Measurements from ENCODE around the gene JDP2.

JDP2 gene

GRCh38 chr14:75445236-75445635 is 17.4 kb downstream of the JDP2 start:
- H3K4me3 ChIP-seq (IDR thresholded peaks at IDR 0.05; ENCODE audit: insufficient read depth, low read depth, low read length): no peak overlapping the region
- no peaks in the 10 kb centered on the region for H3K36me3 ChIP-seq (ENCODE audit: insufficient read depth)
- no peaks in the 10 kb centered on the region for H3K79me2 ChIP-seq (ENCODE audit: insufficient read depth, low read depth)
- H3K4me2 ChIP-seq: no peak overlapping the region
- H3K4me1 ChIP-seq (ENCODE audit: low read depth, poor library complexity, severe bottlenecking): no peaks in the 10 kb centered on the region
- H3K27me3 ChIP-seq (ENCODE audit: insufficient read depth, low read depth): no peaks in the 10 kb centered on the region
- H4K20me1 ChIP-seq (ENCODE audit: insufficient read depth): no peaks in the 10 kb centered on the region
- no peak for TF ChIP-seq CTCF (conservative IDR thresholded peaks at IDR 0.05; ENCODE audit: low read depth, low read length)
- H2AFZ ChIP-seq (ENCODE audit: low read depth): no peak overlapping the region
- H3K9ac ChIP-seq: no peak overlapping the region
- no peak overlapping the region for H3K27ac ChIP-seq

- Histone ChIP-seq H3K27me3 (ENCODE audit: insufficient read depth, low read depth) (no peaks in the 10 kb centered on the region), H3K4me3 (IDR thresholded peaks at IDR 0.05; ENCODE audit: insufficient read depth, low read depth, low read length) (no peak overlapping the region), H3K36me3 (ENCODE audit: insufficient read depth) (no peaks in the 10 kb centered on the region), H3K9ac (no peak overlapping the region), H2AFZ (ENCODE audit: low read depth) (no peak overlapping the region), H4K20me1 (ENCODE audit: insufficient read depth) (no peaks in the 10 kb centered on the region), H3K27ac (no peak overlapping the region), H3K79me2 (ENCODE audit: insufficient read depth, low read depth) (no peaks in the 10 kb centered on the region), H3K4me2 (no peak overlapping the region), H3K4me1 (ENCODE audit: low read depth, poor library complexity, severe bottlenecking) (no peaks in the 10 kb centered on the region)
- no peak for TF ChIP-seq CTCF (conservative IDR thresholded peaks at IDR 0.05; ENCODE audit: low read depth, low read length)
These were observed 18.1 kb downstream of the JDP2 start for GRCh38 chr14:75445963-75446362.

- no peak overlapping the region for H3K4me3 ChIP-seq (IDR thresholded peaks at IDR 0.05; ENCODE audit: insufficient read depth, low read depth, low read length)
- H3K4me2 ChIP-seq: no peak overlapping the region
- no peak for TF ChIP-seq CTCF (conservative IDR thresholded peaks at IDR 0.05; ENCODE audit: low read depth, low read length)
- H3K4me1 ChIP-seq (ENCODE audit: low read depth, poor library complexity, severe bottlenecking): no peaks in the 10 kb centered on the region
- H3K36me3 ChIP-seq (ENCODE audit: insufficient read depth): no peaks in the 10 kb centered on the region
- no peaks in the 10 kb centered on the region for H3K27me3 ChIP-seq (ENCODE audit: insufficient read depth, low read depth)
- no peaks in the 10 kb centered on the region for H4K20me1 ChIP-seq (ENCODE audit: insufficient read depth)
- no peaks in the 10 kb centered on the region for H3K79me2 ChIP-seq (ENCODE audit: insufficient read depth, low read depth)
- no peak overlapping the region for H3K9ac ChIP-seq
- H2AFZ ChIP-seq (ENCODE audit: low read depth): no peak overlapping the region
- H3K27ac ChIP-seq: no peak overlapping the region
These were observed 18.6 kb downstream of the JDP2 start for GRCh38 chr14:75446447-75446846.

- no peaks in the 10 kb centered on the region for H3K4me1 ChIP-seq (ENCODE audit: low read depth, poor library complexity, severe bottlenecking)
- H3K27me3 ChIP-seq (ENCODE audit: insufficient read depth, low read depth): no peaks in the 10 kb centered on the region
- no peak overlapping the region for H3K27ac ChIP-seq
- H3K79me2 ChIP-seq (ENCODE audit: insufficient read depth, low read depth): no peaks in the 10 kb centered on the region
- H4K20me1 ChIP-seq (ENCODE audit: insufficient read depth): no peaks in the 10 kb centered on the region
- H2AFZ ChIP-seq (ENCODE audit: low read depth): no peak overlapping the region
- H3K4me3 ChIP-seq (IDR thresholded peaks at IDR 0.05; ENCODE audit: insufficient read depth, low read depth, low read length): no peak overlapping the region
- H3K9ac ChIP-seq: no peak overlapping the region
- H3K4me2 ChIP-seq: no peak overlapping the region
- no peak for TF ChIP-seq CTCF (conservative IDR thresholded peaks at IDR 0.05; ENCODE audit: low read depth, low read length)
- no peaks in the 10 kb centered on the region for H3K36me3 ChIP-seq (ENCODE audit: insufficient read depth)
These were observed 20.4 kb downstream of the JDP2 start for GRCh38 chr14:75448209-75448608.

GRCh38 chr14:75449036-75449435 is 21.2 kb downstream of the JDP2 start:
- Histone ChIP-seq H3K9ac (no peak overlapping the region), H3K27me3 (ENCODE audit: insufficient read depth, low read depth) (no peaks in the 10 kb centered on the region), H3K4me1 (ENCODE audit: low read depth, poor library complexity, severe bottlenecking) (no peaks in the 10 kb centered on the region), H3K79me2 (ENCODE audit: insufficient read depth, low read depth) (no peaks in the 10 kb centered on the region), H3K4me3 (IDR thresholded peaks at IDR 0.05; ENCODE audit: insufficient read depth, low read depth, low read length) (no peak overlapping the region), H2AFZ (ENCODE audit: low read depth) (no peak overlapping the region), H3K27ac (no peak overlapping the region), H3K36me3 (ENCODE audit: insufficient read depth) (no peaks in the 10 kb centered on the region), H3K4me2 (no peak overlapping the region), H4K20me1 (ENCODE audit: insufficient read depth) (no peaks in the 10 kb centered on the region)
- no peak for TF ChIP-seq CTCF (conservative IDR thresholded peaks at IDR 0.05; ENCODE audit: low read depth, low read length)

Data from KMS-11 (cell line).